ENCODE data around the gene EVPLL.
"Not testable (repeated sequence)": the region's sequence is repeated elsewhere in the genome, so short reads cannot be mapped to it uniquely, and the experiment has no call there.

The EVPLL gene

GRCh38 chr17:18377437-18378204 is at the start of gene EVPLL:
Gene EVPLL, plus strand, starts transcription at chr17:18377778. Its CDS starts 3,160 bp downstream, at chr17:18380938.
- no peak for DNase-seq (ENCODE audit: low spot score)

GRCh38 chr17:18328643-18329204 is 48.9 kb upstream of the EVPLL start:
- no peak for DNase-seq (ENCODE audit: low spot score)

GRCh38 chr17:18331879-18332278 is 45.7 kb upstream of the EVPLL start:
- no peak for DNase-seq (ENCODE audit: low spot score)

- no peak for DNase-seq (ENCODE audit: low spot score)
Observed at GRCh38 chr17:18332909-18333489, 44.6 kb upstream of the EVPLL start.

GRCh38 chr17:18338158-18338557 is 39.4 kb upstream of the EVPLL start:
- DNase-seq (ENCODE audit: low spot score): not testable (repeated sequence)

- no peak for DNase-seq (ENCODE audit: low spot score)
Observed at GRCh38 chr17:18339933-18340332, 37.6 kb upstream of the EVPLL start.

GRCh38 chr17:18344021-18344420 is 33.6 kb upstream of the EVPLL start:
- DNase-seq (ENCODE audit: low spot score): no peak

- no peak for DNase-seq (ENCODE audit: low spot score)
Observed at GRCh38 chr17:18353541-18353940, 24.0 kb upstream of the EVPLL start.

- no peak for DNase-seq (ENCODE audit: low spot score)
Observed at GRCh38 chr17:18356624-18357023, 21.0 kb upstream of the EVPLL start.

GRCh38 chr17:18360518-18360917 is 17.1 kb upstream of the EVPLL start:
- DNase-seq (ENCODE audit: low spot score): no peak

GRCh38 chr17:18361837-18362697 is 15.5 kb upstream of the EVPLL start:
- no peak for DNase-seq (ENCODE audit: low spot score)

- DNase-seq (ENCODE audit: low spot score): peak; percentile 54
Observed at GRCh38 chr17:18362698-18363100, 14.9 kb upstream of the EVPLL start.

- DNase-seq (ENCODE audit: low spot score): peak; percentile 99
Observed at GRCh38 chr17:18363101-18364049, 14.2 kb upstream of the EVPLL start, which contains the start of gene SHMT1. Gene SHMT1, minus strand, starts transcription at chr17:18363550. Its CDS starts 7,569 bp downstream, at chr17:18355981.

- no peak for DNase-seq (ENCODE audit: low spot score)
Observed at GRCh38 chr17:18364166-18364565, 13.4 kb upstream of the EVPLL start.

- no peak for DNase-seq (ENCODE audit: low spot score)
Observed at GRCh38 chr17:18368946-18369345, 8.6 kb upstream of the EVPLL start.

GRCh38 chr17:18370761-18371160 is 6.8 kb upstream of the EVPLL start:
- DNase-seq (ENCODE audit: low spot score): no peak

- no peak for DNase-seq (ENCODE audit: low spot score)
Observed at GRCh38 chr17:18371455-18371854, 6.1 kb upstream of the EVPLL start.

GRCh38 chr17:18373181-18373580 is 4.4 kb upstream of the EVPLL start:
- DNase-seq (ENCODE audit: low spot score): not testable (repeated sequence)

GRCh38 chr17:18374216-18374615 is 3.4 kb upstream of the EVPLL start:
- DNase-seq (ENCODE audit: low spot score): no peak

GRCh38 chr17:18378205-18378505 is 577 bp downstream of the EVPLL start:
- no peak for DNase-seq (ENCODE audit: low spot score)

GRCh38 chr17:18378614-18379013 is 1.0 kb downstream of the EVPLL start:
- DNase-seq (ENCODE audit: low spot score): not testable (repeated sequence)

All from iPS-NIHi11 (cell line).